SK-N-MC (cell line): ENCODE measurements around the gene DYNC2LI1.

Source experiments
- EZH2 ChIP-seq: fragments of 200-600 bp; sonication (generic); IDR thresholded peaks from one replicate; pipeline ENCODE4 v1.6.1; 2017; ENCODE audit warnings: antibody characterized with exemption
- POLR2AphosphoS5 ChIP-seq: IDR thresholded peaks from 2 replicates; pipeline ENCODE4 v1.6.1; 2012; ENCODE audit warnings: mild to moderate bottlenecking, low read depth, low read length, borderline replicate concordance

DNA sequence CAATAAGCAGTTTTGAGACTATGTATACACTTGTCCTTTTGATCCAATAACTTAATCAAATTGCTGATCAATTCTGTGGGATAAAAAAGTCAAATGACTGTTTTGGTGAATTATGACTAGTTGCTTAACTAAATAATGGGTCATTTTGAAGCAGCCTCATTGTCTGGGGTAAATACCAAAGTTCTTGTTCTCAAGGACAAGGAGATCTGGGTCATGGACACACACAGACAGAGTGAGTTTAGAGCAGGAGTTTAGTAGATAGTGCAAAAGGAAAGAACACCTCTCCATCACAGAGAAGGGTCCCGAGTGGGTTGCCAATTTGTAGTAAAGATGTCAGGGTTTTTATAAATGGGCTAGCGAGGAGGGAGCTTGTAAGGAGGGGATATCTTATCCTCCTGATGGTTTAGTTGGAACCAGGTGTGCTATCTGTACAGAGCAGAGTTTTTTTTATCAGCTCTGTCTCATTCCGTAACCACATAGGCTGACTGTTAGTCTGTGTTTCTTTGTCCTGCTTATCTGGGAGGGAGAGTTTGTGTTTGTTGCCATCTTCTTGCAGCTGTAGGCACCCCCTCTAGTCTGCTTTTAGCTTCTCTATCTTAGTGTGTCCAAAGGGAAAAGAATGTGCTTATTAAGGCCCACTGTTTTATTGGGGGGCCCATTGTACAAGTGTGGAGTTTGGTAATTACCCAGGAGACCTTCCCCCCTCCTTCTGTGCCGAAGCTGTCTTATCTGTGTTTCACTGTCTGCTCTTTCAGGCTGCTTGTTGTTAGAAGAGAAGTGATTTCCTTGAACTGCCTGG, 48.9 kb upstream of the DYNC2LI1 start:
- TF ChIP-seq EZH2 (no peak), POLR2AphosphoS5 (no peak)
